Fibroblast of skin of scalp (primary cell): ENCODE data around the gene YBX2.
"Not testable (repeated sequence)": the region's sequence is repeated elsewhere in the genome, so short reads cannot be mapped to it uniquely, and the experiment has no call there.

Source experiments
- DNase-seq: peaks from one replicate; pipeline ENCODE4 v3.0.0-alpha.2; 2013

The YBX2 gene

GRCh38 chr17:7262935-7263800, 31.3 kb downstream of the YBX2 start:
- no peak for DNase-seq

GRCh38 chr17:7262192-7262934, 32.1 kb downstream of the YBX2 start, which contains the start of gene CLDN7:
Gene CLDN7 (minus strand): TSS chr17:7262478. CDS start chr17:7262043, 435 bp downstream.
- DNase-seq, result no peak

- DNase-seq, result no peak
Observed at GRCh38 chr17:7261379-7262191, 32.9 kb downstream of the YBX2 start.

GRCh38 chr17:7260651-7261378, 33.6 kb downstream of the YBX2 start:
- DNase-seq, result no peak

GRCh38 chr17:7260151-7260550, 34.3 kb downstream of the YBX2 start:
- no peak for DNase-seq

GRCh38 chr17:7259555-7259889, 34.9 kb downstream of the YBX2 start:
- no peak for DNase-seq

GRCh38 chr17:7258731-7259554, 35.5 kb downstream of the YBX2 start:
- no peak for DNase-seq

- DNase-seq, result no peak
Observed at GRCh38 chr17:7256766-7257456, 37.5 kb downstream of the YBX2 start.

GRCh38 chr17:7254511-7254910, 39.9 kb downstream of the YBX2 start:
- no peak for DNase-seq

GRCh38 chr17:7253082-7253481, 41.4 kb downstream of the YBX2 start:
- DNase-seq, result no peak

- peak; percentile 97 for DNase-seq
Observed at GRCh38 chr17:7252176-7253043, 42.0 kb downstream of the YBX2 start, which contains the start of gene ELP5. Gene ELP5 (plus strand): TSS chr17:7252215. CDS start chr17:7252551, 336 bp downstream.

- peak; percentile 100 for DNase-seq
Observed at GRCh38 chr17:7251661-7252175, 42.7 kb downstream of the YBX2 start, which contains the start of gene CTDNEP1. Gene CTDNEP1 (minus strand): TSS chr17:7251734. CDS start chr17:7251296, 438 bp downstream.

GRCh38 chr17:7250695-7251627, 43.5 kb downstream of the YBX2 start:
- no peak for DNase-seq

- DNase-seq, result peak; percentile 22
Observed at GRCh38 chr17:7249830-7250229, 44.6 kb downstream of the YBX2 start.

GRCh38 chr17:7249214-7249613, 45.2 kb downstream of the YBX2 start:
- DNase-seq, result no peak

- DNase-seq, result no peak
Observed at GRCh38 chr17:7248796-7249195, 45.6 kb downstream of the YBX2 start.

GRCh38 chr17:7246779-7247178, 47.7 kb downstream of the YBX2 start:
- DNase-seq, result no peak

- DNase-seq, result not testable (repeated sequence)
Observed at GRCh38 chr17:7243838-7244237, 50.6 kb downstream of the YBX2 start.
